GM19238 (cell line): ENCODE measurements around the gene BCDIN3D.

ENCODE experiments used
- DNase-seq: peaks from one replicate; pipeline ENCODE4 v3.0.0; 2011; ENCODE audit warnings: low spot score; ENCODE audit not compliant: insufficient read length

The BCDIN3D gene

DNA sequence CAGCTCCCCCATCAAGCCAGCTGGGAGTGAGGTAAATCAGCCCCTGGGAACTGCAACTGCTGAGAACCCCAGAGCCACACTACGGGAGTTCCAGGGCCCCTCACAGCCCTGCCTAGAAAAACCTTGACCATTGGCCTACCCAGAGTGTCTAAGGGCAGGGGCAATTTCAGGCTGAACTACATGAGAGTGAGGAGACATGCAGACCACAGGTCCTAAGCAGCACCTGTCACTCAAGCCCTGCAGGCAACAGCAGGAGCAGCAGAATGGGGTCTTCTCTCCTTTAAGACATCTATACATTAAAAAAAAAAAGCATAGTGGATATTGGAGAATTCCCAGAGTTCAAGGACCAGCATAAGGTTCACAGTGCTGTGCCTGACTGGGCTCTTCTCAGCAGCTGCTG, 19.6 kb downstream of the BCDIN3D start:
- DNase-seq: no peak

DNA sequence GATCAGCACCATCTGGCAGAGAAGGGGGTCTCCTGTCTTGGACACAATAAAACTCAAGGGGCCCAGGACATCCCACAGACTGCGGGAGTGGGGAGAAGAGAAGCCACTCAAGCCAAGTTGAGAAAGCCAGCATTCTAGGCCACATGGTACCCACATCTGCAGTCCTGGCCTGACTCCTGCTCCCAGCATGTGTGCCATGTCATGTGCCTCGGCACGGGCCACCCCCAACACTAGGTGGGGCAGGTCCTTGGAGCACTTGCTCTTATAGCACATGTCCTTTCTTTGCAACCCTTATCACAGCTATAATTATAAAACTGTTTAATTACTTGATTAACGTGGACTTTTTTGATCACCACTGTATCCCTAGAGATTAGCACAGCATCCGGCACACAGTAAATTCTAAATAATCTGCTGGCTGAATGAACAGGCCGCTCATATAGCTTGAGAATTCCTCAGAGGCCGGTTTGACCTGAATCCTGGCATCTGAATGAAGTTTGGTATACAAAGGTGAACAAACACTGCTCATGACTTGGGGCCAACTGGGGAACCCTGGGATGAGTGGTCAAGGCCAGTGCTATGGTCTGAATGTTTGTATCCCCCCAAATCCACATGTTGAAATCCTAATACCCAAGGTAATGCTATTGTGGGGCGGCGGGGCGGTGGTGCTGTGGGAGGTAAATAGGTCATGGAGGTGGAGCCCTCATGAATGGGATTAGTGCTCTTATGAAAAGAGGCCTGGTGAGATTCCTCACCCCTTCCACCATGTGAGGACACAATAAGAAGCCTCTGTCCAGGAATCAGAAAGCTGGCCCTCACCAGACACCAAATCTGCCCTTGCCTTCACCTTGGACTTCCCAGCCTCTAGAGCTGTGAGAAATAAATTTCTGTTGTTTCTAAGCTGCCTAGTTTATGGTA, 21.3 kb downstream of the BCDIN3D start:
- DNase-seq: no peak

DNA sequence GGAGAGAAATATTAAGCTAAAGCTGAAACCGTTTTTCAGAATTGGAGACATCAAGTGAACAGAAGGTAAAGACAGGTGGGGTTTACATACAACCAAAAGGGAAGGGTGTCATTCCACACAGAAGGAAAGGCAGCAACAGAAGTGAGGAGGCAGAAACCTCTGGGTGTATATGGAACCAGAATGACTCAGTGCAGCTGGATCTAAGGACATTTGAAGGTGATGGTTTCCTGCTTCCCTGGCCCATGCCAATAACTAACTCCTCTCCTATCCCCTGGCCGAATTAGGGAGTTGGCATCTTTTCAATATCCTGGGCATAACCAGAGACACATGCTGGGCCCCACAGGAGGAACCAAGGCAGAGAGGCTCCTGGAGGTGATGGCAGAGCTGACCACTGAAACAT, 23.1 kb downstream of the BCDIN3D start:
- DNase-seq: no peak

DNA sequence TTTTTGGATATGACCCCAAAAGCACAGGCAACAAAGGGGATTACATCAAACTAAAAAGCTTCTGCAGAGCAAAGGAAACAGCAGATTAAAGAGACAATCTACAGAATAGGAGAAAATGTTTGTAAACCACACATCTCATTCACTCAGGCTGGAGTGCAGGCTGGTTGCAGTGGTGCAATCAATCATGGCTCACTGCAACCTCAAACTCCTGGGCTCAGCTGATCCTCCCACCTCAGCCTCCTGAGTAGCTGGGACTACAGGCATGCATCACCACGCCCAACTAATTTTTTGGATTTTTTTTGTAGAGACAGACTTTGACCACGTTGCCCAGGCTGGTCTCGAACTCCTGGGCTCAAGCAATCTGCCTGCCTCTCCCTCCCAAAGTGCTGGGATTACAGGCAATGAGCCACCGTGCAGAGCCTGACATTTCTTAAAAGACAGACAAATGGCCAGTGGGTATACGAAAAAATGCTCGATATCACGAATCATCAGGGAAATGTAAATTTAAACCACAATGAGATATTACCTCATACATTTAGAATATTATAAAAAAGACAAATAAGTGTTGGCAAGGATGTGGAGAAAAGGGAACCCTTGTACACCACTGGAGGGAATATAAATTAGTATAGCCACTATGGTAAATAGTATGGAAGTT, 24.5 kb downstream of the BCDIN3D start:
- DNase-seq: no peak

DNA sequence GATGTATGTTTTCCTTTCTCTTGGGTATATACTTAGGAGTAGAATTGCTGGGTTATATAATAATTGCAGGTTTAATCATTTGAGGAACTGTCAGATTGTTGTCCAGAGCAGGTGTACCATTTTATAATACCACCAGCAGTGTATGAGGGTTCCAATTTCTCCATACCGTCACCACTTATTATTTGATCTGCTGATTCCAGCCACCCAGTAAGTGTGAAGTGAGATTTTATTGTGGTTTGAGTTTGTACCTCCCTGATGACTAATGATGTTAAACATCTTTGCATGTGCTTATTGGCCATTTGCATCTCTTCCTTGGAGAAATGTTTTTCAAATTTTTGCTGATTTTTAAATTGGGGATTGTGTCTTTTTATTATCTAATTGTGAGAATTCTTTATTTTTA, 29.8 kb downstream of the BCDIN3D start:
- DNase-seq: no peak

DNA sequence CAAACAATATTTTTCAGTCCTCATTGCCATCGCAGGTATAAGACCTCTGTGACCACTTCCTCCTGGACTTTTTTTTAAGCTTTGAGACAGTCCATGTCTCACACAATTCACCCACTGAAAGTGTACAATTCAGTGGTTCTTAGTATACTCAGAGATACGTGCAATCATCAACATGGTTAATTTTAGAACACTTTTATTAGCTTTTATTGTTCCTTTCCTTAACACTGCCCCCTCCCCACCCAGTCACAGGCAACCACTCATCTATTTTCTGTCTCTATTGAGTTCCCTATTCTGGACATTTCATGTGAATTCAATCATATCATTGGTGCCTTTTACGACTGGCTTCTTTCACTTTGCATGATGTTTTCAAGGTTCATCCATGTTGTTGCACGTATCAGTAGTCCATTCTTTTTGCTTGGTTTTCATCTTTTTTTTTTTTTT, 30.9 kb downstream of the BCDIN3D start:
- no peak for DNase-seq

DNA sequence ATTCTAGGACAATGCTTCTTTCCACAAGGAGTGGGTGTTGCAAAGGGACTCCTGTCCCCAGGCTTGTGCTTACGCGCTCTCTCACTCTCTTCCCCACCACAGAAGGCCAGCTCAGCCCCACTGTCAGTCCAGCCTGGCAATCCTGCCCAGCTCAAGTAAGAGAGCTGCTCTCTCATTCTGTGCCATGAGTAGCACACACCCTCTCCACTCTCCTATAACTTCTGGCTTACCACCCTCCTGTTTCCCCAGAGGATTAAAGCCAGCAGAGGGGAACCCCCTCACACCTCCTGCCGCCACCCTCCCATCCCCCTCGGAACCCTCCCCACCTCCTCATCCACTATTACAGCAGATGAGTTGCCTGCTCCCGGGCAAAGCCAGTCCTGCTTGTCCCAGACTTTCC, 31.8 kb downstream of the BCDIN3D start:
- DNase-seq: no peak

DNA sequence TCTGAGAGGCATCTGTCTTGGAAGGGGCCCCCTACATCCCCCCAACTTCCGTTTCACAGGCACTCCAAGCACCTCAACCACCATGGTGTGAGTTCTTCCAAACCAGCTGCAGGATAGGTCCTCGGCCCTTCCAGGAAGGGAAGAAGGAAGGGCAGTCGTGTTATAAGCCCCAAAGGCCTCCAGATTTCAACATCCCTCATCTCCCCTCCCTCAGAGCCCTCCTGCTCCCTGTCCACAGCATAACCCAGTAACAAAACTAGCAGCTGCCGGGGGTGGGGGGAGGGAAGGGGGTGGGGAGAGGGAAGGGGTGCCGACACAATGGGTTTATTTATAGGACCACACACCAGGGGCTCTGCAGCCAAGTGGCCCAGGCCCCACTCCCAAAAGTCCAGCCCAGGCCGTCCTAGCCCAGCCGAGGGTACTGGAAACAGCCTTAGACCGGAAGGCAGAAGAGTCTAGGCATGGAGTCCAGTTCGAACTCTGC, 33.0 kb downstream of the BCDIN3D start:
- DNase-seq: no peak

DNA sequence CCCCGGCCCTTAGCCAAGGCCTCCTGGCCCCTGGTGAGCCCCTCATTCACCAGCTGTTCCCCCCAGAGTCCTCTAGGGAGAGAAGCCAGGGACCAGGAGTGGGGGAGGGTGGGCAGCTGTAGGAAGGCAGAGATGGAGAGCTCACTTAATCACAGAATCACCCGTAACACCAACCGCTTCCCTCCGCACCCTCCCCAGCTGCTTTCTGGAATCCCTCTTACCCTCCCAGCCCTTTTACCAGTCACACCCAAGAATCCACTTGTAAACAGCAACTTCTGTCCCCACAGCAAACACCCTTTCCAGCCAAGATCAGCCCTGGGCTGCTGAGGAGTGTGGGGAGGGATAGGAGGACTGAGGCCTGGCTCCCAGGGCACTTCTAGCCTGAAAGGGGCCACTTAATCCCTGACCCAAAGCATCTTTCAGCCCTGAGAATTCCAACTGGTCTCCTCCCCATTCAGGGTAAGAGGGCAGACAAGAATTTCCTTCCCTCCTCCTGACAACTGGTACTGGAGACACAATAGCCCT, 33.5 kb downstream of the BCDIN3D start:
- DNase-seq: no peak

DNA sequence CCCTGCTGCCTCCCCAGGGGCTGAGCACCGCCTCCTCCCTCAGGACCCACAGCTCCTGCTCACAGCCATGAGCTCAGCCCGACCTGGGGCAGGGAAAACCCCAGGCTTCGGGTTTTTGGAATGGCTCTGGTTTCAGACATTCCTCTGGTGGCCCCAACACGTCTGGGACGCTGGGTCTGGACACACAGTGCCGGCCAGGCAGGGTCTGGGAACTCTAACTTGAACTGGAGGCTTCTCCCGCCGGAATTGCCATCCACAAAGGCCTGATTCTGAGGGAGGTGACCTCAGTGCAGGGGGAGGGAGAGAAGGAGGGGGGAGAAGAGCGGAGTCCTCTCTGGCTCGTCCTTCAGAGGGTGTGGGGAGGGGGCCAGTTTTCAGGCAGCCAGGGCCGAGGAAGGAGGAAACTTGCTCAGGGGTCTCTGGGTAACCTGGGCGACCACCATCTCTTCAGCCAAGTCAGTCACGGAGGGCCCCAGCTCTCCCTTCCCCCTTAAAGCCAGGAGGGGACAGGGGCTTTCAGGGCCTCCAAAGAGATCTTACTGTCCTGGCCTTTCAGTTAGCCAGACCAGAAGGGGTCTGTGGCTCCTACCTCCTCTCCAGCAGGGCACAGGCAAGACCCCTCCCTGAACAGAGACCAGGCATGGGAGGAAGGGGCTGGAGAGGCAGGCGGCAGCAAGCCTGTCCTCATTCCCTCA, 34.1 kb downstream of the BCDIN3D start:
- DNase-seq: no peak

DNA sequence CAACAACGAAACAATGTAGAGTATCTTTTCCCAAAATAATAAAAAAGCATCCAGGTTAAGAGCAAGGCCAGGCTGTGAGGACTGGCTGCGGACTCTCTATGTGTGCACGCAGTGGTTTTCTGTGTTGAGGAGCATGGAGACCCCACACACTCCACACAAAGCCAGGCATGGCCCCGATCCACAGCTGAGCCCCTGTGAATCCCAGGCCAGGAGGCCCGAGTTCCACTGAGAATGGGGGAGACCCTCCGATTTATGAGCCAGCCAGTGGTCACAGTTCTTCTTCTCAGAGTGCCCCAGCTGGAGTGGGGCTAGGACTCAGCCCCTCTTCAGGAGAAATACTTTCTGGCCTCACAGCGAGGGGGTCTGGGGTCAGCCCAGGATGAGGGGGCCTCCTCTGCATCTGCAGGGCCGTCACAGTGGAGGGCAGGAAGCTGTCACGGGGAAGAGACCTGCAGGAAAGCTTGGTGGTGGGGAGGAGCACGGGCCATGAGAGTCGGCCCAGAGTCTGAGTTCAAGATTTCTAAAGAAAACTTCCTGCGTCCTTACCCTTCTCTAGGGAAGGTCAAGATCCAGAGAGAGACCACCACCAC, 34.8 kb downstream of the BCDIN3D start:
- DNase-seq: no peak

DNA sequence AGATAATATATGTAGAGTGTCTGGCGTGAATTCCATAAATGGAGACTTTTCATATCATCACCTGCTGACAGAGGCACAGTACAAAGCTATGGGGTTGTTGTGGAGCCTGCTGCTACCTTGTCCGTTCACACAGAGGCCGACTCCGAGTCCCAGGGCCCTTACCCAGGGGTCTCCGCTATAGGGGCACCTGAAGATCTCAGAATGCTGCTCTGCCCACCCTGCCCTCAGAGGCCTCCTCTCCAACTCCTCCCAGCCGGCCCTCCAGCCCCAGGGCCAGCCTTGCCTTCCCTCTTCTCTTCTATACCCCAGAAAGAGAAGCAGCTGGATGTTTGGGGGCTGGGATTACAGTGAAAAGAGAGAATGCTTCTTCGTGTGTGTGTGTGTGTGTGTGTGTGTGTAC, 36.0 kb downstream of the BCDIN3D start:
- DNase-seq: no peak

DNA sequence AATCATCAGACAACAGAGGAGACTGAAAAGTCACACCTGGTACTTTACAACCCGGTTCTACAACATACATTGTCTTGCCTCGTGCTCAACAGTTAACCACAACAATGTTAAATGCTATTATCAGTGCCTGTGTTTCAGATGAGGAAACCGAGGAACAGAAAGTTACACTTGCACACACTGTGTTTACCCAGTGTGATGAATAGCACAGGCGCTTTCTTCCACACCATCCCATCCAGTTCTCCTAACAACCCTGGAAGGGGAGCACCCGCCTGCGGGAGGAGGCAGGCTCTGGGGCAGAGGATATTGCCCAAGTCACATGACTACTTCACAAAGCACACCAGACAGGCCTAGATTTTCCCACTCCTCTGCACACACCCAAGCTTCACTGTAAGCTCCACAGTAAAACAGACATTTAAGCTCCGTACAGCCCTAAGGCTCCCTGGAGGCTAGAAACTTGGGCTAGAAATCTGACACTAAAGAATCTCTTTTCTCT, 36.5 kb downstream of the BCDIN3D start:
- DNase-seq: no peak

DNA sequence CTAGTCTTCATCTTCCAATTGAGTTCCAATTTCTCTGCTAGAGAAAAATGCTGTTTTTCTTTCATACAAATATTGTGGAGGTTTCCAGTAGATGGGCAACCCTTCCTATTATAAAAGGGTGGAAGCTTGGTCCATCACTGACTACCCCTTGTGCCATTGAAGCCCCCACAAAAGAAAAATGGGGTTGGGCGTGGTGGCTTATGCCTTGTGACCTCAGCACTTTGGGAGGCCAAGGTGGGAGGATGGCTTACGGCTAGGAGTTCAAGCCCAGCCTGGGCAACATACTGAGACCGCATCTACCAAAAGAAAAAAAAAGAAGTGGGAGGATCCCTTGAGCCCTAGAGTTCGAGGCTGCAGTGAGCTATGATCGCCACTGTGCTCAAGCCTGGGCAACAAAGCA, 37.5 kb downstream of the BCDIN3D start:
- DNase-seq: no peak

DNA sequence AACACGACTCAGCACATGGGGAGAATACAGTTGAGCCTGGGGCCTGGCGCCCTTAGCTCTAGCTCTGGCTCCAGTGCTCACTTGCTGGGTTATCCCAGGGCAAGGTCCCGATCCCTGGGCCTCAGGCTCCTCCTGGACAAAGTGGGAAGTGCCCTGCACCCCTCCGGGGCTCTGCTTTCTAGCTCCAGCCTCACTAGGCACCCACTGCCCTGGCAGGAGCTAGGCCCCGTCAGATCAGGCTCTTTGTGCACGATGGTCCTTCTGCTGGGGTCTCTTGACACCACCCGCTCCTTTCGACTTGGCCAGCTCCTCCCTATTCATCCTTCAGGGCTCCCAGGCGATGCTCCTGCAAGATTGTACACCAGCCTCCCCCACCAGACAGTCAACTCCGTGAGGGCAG, 38.1 kb downstream of the BCDIN3D start:
- DNase-seq: no peak

DNA sequence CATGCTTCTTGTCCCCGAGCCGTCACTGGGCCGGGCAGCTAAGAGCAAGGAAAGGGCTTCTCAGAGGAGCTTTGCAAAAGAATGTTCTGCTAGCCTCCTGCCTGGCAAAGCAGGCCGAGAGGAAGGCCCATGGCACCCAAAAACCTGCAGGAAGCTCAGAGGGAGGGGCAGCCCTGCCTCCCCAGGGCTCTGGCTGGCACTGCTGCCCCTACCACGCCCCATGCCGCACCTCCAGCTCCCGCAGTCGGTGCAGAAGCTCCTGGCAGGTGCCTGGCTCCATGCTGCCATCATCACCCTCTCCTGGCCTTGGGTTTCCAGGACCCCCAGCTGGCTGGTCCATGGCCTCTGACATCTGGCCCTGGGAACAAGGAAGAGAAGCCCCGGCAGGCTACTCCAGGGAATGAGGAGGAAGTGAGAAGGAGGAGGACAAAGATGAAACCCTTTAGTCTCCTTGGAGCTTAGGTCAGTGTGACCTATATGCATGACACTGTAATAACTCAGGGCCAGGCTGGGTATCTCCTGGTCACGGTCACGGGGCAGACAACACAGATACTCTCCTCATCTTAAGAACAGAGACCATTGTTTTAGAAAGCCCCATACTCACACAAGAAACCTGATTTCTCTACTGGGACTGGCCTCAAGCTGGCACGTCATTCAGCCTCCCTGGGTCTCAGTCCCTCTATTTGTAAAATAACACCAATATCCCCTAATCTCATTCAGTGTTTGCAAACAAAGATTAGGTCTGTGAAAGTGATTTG, 39.0 kb downstream of the BCDIN3D start:
- no peak for DNase-seq

DNA sequence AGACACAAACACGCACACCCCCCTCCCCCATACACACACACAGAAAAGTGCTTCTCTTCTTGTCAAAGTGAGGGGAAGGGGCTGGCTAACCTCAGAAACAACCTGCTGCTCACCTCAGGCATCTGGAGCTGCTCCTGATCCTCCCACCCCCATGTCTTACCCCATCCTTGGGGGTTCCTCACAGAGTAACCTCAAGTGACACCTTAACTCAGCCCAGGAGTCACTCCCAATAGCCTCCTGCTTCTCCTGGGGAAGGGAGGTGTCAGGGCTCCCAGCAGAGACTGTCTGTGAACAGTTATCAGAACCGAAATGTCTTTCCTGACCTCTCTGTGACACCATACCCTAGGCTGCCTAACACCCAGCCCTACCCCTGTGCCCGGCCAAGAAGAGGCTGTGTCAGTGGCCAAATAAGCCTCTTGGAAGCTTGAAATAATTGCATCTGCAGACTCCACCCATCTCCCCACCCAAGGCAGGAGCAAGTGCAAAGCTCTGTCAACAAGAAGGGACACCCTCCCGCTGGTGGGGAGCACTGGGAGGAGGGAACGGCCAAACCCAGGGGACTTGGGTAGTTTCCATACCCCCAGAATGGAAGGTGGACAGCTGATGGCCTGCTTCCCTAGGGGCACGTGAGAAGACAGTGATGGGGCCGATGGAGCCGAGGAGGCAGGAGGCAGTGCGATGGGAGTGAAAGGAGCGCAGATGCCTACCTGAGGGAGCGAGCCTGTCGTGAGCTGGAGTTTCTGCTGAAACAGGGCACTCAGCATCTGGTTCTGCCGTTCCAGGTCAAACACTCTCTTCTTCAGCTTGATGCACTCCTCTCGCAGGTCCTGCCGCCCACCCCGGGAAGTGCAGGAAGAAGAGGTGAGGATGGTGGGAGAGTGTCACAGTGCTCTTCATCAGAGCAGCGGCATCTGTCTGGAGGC, 41.5 kb downstream of the BCDIN3D start:
- DNase-seq: no peak

DNA sequence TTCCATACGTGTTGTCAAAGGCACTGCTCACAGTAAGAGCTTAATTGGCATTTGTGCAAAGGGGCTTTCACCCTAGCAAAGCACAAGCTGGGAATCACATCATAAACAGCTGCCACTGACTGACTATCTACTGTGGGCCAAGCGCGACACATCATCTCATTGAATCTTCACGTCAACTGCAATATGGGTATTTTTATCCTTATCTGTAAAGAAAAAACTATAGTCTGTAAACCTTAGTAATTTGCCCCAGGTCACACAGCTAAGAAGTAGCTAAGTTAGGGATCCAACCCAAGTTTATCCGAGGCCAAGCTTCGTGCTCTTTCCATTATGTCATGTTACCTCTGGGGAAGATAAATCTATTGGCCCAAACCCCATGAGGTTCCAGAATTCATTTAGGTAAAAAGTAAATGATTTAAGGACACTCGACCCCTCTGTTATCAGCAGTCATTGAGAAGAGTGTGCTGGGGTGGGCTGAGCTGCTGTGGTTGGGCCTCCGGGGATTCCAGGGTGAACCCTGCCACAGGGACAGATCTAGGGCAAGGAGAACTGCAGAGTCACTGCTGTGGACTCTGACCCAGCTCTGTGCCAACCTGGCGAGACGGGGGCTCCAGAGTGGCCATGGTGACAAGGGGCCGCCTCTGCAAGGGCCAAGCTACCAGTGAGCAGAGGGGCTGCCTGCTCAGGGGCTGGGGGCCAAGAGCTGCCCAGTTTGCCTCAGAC, 42.3 kb downstream of the BCDIN3D start:
- no peak for DNase-seq

DNA sequence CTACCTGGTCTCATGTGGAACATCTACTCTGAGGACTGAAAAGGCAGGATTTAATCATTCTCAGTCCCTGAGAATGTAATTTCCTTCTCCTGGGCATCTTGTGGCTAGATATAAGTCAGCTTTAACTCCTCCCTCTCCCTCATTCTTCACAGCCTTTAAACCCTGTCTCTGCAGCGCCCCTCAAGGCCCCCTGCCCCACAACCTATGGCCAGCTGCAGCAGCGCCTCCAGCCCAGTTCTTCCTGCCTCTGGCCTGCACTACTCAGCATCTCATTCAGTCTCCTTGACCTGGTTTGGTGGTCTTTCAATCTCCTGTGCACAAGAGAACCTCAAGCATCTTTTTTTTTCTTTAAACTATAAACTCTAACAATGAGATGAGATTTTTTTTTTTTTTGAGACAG, 44.0 kb downstream of the BCDIN3D start:
- DNase-seq: no peak
